HG02870 (cell line): ENCODE results near the gene DYSF.

Source experiments
- ATAC-seq: cut with Tn5 transposase; IDR thresholded peaks from one replicate; pipeline ENCODE4 v1.9.1; 2021; ENCODE audit warnings: mild to moderate bottlenecking, moderate library complexity; ENCODE audit not compliant: unreplicated experiment

The DYSF gene

GRCh38 chr2:71610671-71611070 is 157.3 kb downstream of the DYSF start:
- ATAC-seq: no peak

GRCh38 chr2:71611247-71611646 is 157.9 kb downstream of the DYSF start:
- no peak for ATAC-seq

- no peak for ATAC-seq
Observed at GRCh38 chr2:71611781-71612527, 158.6 kb downstream of the DYSF start.

GRCh38 chr2:71612581-71613402 is 159.4 kb downstream of the DYSF start:
- no peak for ATAC-seq

GRCh38 chr2:71613403-71613952 is 160.1 kb downstream of the DYSF start:
- ATAC-seq: no peak

GRCh38 chr2:71613953-71614925 is 160.9 kb downstream of the DYSF start:
- ATAC-seq: no peak

- ATAC-seq: no peak
Observed at GRCh38 chr2:71614976-71615766, 161.8 kb downstream of the DYSF start.

GRCh38 chr2:71615767-71616730 is 162.7 kb downstream of the DYSF start:
- no peak for ATAC-seq

- ATAC-seq: no peak
Observed at GRCh38 chr2:71617266-71617665, 163.9 kb downstream of the DYSF start.

- no peak for ATAC-seq
Observed at GRCh38 chr2:71618327-71619113, 165.2 kb downstream of the DYSF start.

- no peak for ATAC-seq
Observed at GRCh38 chr2:71619230-71619741, 165.9 kb downstream of the DYSF start.

- ATAC-seq: no peak
Observed at GRCh38 chr2:71620116-71620515, 166.8 kb downstream of the DYSF start.

- ATAC-seq: no peak
Observed at GRCh38 chr2:71620851-71621251, 167.5 kb downstream of the DYSF start.

- no peak for ATAC-seq
Observed at GRCh38 chr2:71629273-71629672, 175.9 kb downstream of the DYSF start.

- no peak for ATAC-seq
Observed at GRCh38 chr2:71629771-71630453, 176.6 kb downstream of the DYSF start.

GRCh38 chr2:71630454-71631328 is 177.3 kb downstream of the DYSF start:
- ATAC-seq: no peak
